ENCODE results near the gene PHOX2A.

GRCh38 chr11:72257570-72257969, 13.6 kb upstream of the PHOX2A start:
- TF ChIP-seq POLR2A (IDR thresholded peaks at IDR 0.05) (no peak), POLR2AphosphoS5 (IDR thresholded peaks at IDR 0.05; ENCODE audit: insufficient read depth in 1 of 2, low read depth in 1 of 2) (no peak)
- TF ChIP-seq, protein P1, sequence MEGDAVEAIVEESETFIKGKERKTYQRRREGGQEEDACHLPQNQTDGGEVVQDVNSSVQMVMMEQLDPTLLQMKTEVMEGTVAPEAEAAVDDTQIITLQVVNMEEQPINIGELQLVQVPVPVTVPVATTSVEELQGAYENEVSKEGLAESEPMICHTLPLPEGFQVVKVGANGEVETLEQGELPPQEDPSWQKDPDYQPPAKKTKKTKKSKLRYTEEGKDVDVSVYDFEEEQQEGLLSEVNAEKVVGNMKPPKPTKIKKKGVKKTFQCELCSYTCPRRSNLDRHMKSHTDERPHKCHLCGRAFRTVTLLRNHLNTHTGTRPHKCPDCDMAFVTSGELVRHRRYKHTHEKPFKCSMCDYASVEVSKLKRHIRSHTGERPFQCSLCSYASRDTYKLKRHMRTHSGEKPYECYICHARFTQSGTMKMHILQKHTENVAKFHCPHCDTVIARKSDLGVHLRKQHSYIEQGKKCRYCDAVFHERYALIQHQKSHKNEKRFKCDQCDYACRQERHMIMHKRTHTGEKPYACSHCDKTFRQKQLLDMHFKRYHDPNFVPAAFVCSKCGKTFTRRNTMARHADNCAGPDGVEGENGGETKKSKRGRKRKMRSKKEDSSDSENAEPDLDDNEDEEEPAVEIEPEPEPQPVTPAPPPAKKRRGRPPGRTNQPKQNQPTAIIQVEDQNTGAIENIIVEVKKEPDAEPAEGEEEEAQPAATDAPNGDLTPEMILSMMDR (IDR thresholded peaks at IDR 0.05): no peak

Data from vagina (tissue), 2 donors.